Neural cell (in vitro differentiated cells): ENCODE data around the gene COL8A1. TPM values are rescaled to one million over a fixed set of nuclear protein-coding genes. Genes with fewer than 3 reads are reported as not detected.

Experiments used
- H2AFZ ChIP-seq: fragments of 200-600, 300-800 bp; sonication (generic), shearing (Covaris generic); 2 replicates; pipeline ENCODE4 v1.6.0; 2014; ENCODE audit warnings: low read depth, mild to moderate bottlenecking, antibody characterized with exemption, low read length, moderate library complexity
- H3F3A ChIP-seq: fragments of 200-600 bp; shearing (Covaris generic); 2 replicates; pipeline ENCODE4 v1.6.1; 2016; ENCODE audit warnings: mild to moderate bottlenecking, moderate library complexity, mixed read lengths, antibody characterized with exemption, low read length; ENCODE audit not compliant: insufficient read depth, poor library complexity, severe bottlenecking
- H3K27ac ChIP-seq: fragments of 200-600, 300-800 bp; sonication (generic), shearing (Covaris generic); 2 replicates; pipeline ENCODE4 v1.5.1; 2014; ENCODE audit warnings: mild to moderate bottlenecking, low read length, moderate library complexity
- H3K27me3 ChIP-seq: fragments of 300-800, 200-600 bp; sonication (generic), shearing (Covaris generic); 2 replicates; pipeline ENCODE4 v1.6.0; 2014; ENCODE audit warnings: mild to moderate bottlenecking, low read depth, low read length, moderate library complexity; ENCODE audit not compliant: insufficient read depth
- H3K36me3 ChIP-seq: fragments of 300-800, 200-600 bp; sonication (generic), shearing (Covaris generic); 2 replicates; pipeline ENCODE4 v1.5.1; 2014; ENCODE audit warnings: mild to moderate bottlenecking, antibody characterized with exemption, low read length, moderate library complexity; ENCODE audit not compliant: insufficient read depth
- H3K4me2 ChIP-seq: fragments of 300-800, 200-600 bp; sonication (generic), shearing (Covaris generic); 2 replicates; pipeline ENCODE4 v1.6.0; 2014; ENCODE audit warnings: mild to moderate bottlenecking, low read length
- H3K4me3 ChIP-seq: fragments of 300-800, 200-600 bp; sonication (generic), shearing (Covaris generic); 2 replicates; pipeline ENCODE4 v1.5.1; 2014; ENCODE audit warnings: mild to moderate bottlenecking, low read length, moderate library complexity
- H3K79me2 ChIP-seq: fragments of 200-600 bp; shearing (Covaris generic); replicated peaks from 2 replicates; pipeline ENCODE4 v1.6.0; 2014; ENCODE audit warnings: mild to moderate bottlenecking, low read length, moderate library complexity; ENCODE audit not compliant: insufficient read depth
- H3K9ac ChIP-seq: fragments of 300-800, 200-600 bp; sonication (generic), shearing (Covaris generic); 2 replicates; pipeline ENCODE4 v1.6.1; 2016; ENCODE audit warnings: mild to moderate bottlenecking, low read length, mixed read lengths
- H3K9me2 ChIP-seq: fragments of 200-600 bp; shearing (Covaris generic); 2 replicates; pipeline ENCODE4 v1.6.1; 2016; ENCODE audit warnings: mild to moderate bottlenecking, low read length, mixed read lengths; ENCODE audit not compliant: insufficient read depth
- H3K9me3 ChIP-seq: fragments of 200-600, 300-800 bp; sonication (generic), shearing (Covaris generic); 2 replicates; pipeline ENCODE4 v1.6.1; 2016; ENCODE audit warnings: mild to moderate bottlenecking, mixed run types, low read length, moderate library complexity, mixed read lengths
- H4K20me1 ChIP-seq: fragments of 200-600 bp; shearing (Covaris generic); 2 replicates; pipeline ENCODE4 v1.6.1; 2016; ENCODE audit warnings: mild to moderate bottlenecking, mixed run types; ENCODE audit not compliant: insufficient read depth
- CTCF ChIP-seq: fragments of 450-650 bp; IDR thresholded peaks from 2 replicates; pipeline ENCODE4 v1.5.1; 2014; ENCODE audit warnings: antibody characterized with exemption, mild to moderate bottlenecking, moderate library complexity; ENCODE audit not compliant: poor library complexity, severe bottlenecking
- EP300 ChIP-seq: fragments of 450-650 bp; conservative IDR thresholded peaks from 2 replicates; pipeline ENCODE4 v1.6.1; 2014; ENCODE audit warnings: antibody characterized with exemption, mild to moderate bottlenecking, moderate library complexity; ENCODE audit not compliant: poor library complexity, severe bottlenecking
- EZH2 ChIP-seq: fragments of 200-600, 300-800 bp; shearing (Covaris generic), sonication (generic); IDR thresholded peaks from 2 replicates; pipeline ENCODE4 v1.6.1; 2014; ENCODE audit warnings: antibody characterized with exemption, low read length, borderline replicate concordance, mild to moderate bottlenecking; ENCODE audit not compliant: insufficient read depth, poor library complexity, severe bottlenecking
- MXI1 ChIP-seq: fragments of 450-650 bp; conservative IDR thresholded peaks from 2 replicates; pipeline ENCODE4 v1.6.1; 2014; ENCODE audit warnings: antibody characterized with exemption, mild to moderate bottlenecking; ENCODE audit not compliant: poor library complexity, severe bottlenecking
- POLR2AphosphoS5 ChIP-seq: IDR thresholded peaks from 2 replicates; pipeline ENCODE4 v1.6.1; 2012
- RAD21 ChIP-seq: fragments of 450-650 bp; conservative IDR thresholded peaks from 2 replicates; pipeline ENCODE4 v1.6.1; 2014; ENCODE audit warnings: antibody characterized with exemption, mild to moderate bottlenecking, moderate library complexity
- REST ChIP-seq: IDR thresholded peaks from 2 replicates; pipeline ENCODE4 v1.6.1; 2012; ENCODE audit warnings: borderline replicate concordance
- SMC3 ChIP-seq: fragments of 450-650 bp; conservative IDR thresholded peaks from 2 replicates; pipeline ENCODE4 v1.6.1; 2014; ENCODE audit warnings: antibody characterized with exemption, mild to moderate bottlenecking, moderate library complexity; ENCODE audit not compliant: poor library complexity
- TAF1 ChIP-seq: IDR thresholded peaks from 2 replicates; pipeline ENCODE4 v1.6.1; 2012; ENCODE audit warnings: low read depth
- polyA plus RNA-seq: library from polyadenylated mRNA; depleted of rRNA; stranded (reverse); fragments of >200 nt; gene quantifications from 2 replicates; pipeline ENCODE4 v1.2.3, GENCODE V29; 2014

Gene COL8A1
- polyA plus RNA-seq, 1 donor from 2014 or later: 0.04 TPM

- Histone ChIP-seq H2AFZ (no peak overlapping the region), H3K4me2 (no peak overlapping the region)
Measured at GRCh38 chr3:99720985-99721632, 82.7 kb downstream of the COL8A1 start.

GRCh38 chr3:99721633-99722007 lies 83.2 kb downstream of the COL8A1 start:
- Histone ChIP-seq H4K20me1 (no peaks in the 10 kb centered on the region), H3K9me3 (no peaks in the 10 kb centered on the region), H3K4me2 (no peak overlapping the region), H3K9me2 (no peaks in the 10 kb centered on the region), H2AFZ (no peak overlapping the region), H3K27ac (no peak overlapping the region), H3K9ac (no peak overlapping the region), H3F3A (no peaks in the 10 kb centered on the region), H3K36me3 (no peaks in the 10 kb centered on the region), H3K79me2 (no peaks in the 10 kb centered on the region), H3K27me3 (no peaks in the 10 kb centered on the region), H3K4me3 (no peak overlapping the region)
- TF ChIP-seq CTCF (no peak), REST (no peak), SMC3 (no peak), RAD21 (no peak), TAF1 (no peak), POLR2AphosphoS5 (no peak)

More at GRCh38 chr3:99720985-99721632, 82.7 kb downstream of the COL8A1 start:
- TF ChIP-seq EP300 (no peak), SMC3 (no peak), POLR2AphosphoS5 (no peak), EZH2 (no peak), TAF1 (no peak), CTCF (no peak), RAD21 (no peak), REST (no peak), MXI1 (no peak)
- H3K27ac ChIP-seq: no peak overlapping the region
- no peaks in the 10 kb centered on the region for H3F3A ChIP-seq
- no peaks in the 10 kb centered on the region for H3K79me2 ChIP-seq
- H3K9ac ChIP-seq: no peak overlapping the region
- H3K4me3 ChIP-seq: no peak overlapping the region
- H4K20me1 ChIP-seq: no peaks in the 10 kb centered on the region
- no peaks in the 10 kb centered on the region for H3K9me3 ChIP-seq
- no peaks in the 10 kb centered on the region for H3K27me3 ChIP-seq
- no peaks in the 10 kb centered on the region for H3K9me2 ChIP-seq
- no peaks in the 10 kb centered on the region for H3K36me3 ChIP-seq
